Measurements from ENCODE around the gene DOC2B.
"Not testable (repeated sequence)": the region's sequence is repeated elsewhere in the genome, so short reads cannot be mapped to it uniquely, and the experiment has no call there.

DNA sequence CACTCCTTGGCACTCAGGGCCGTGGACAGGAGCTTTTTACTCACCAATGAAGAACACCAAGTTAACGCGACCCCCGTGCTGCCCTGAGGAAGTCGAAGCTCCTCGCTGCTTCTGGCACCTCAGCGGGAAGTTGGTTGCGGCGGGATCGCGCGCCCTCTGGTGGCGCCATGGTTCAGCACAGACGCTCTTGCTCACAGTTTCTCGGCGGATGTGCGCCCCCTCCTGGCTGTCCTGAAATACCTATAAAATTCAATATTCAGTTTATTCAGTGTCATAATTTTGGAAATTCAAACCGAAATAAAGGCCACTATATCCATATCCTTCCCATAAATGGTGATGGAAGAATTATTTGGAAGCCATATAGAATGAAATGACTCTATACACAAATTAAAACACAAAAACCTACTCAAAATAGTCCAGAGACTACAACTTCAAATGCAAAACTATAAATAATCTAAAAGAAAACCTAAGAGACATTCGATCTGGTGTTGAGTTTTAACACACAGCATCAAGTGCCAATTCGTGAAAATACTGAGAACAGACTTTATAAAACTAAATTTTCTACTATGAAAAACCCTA lies 63.0 kb downstream of the DOC2B start:
- not testable (repeated sequence) for TF ChIP-seq POLR2A (IDR thresholded peaks at IDR 0.05)
- TF ChIP-seq, protein P1, sequence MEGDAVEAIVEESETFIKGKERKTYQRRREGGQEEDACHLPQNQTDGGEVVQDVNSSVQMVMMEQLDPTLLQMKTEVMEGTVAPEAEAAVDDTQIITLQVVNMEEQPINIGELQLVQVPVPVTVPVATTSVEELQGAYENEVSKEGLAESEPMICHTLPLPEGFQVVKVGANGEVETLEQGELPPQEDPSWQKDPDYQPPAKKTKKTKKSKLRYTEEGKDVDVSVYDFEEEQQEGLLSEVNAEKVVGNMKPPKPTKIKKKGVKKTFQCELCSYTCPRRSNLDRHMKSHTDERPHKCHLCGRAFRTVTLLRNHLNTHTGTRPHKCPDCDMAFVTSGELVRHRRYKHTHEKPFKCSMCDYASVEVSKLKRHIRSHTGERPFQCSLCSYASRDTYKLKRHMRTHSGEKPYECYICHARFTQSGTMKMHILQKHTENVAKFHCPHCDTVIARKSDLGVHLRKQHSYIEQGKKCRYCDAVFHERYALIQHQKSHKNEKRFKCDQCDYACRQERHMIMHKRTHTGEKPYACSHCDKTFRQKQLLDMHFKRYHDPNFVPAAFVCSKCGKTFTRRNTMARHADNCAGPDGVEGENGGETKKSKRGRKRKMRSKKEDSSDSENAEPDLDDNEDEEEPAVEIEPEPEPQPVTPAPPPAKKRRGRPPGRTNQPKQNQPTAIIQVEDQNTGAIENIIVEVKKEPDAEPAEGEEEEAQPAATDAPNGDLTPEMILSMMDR (IDR thresholded peaks at IDR 0.05) = peak in 10 of 12 donors; percentile 8 to 82 (median 36)

Measured in heart left ventricle (tissue), 13 donors.